Skeletal muscle cell (primary cell): ENCODE results near the gene PLXNB1.
"Not testable (repeated sequence)": the region's sequence is repeated elsewhere in the genome, so short reads cannot be mapped to it uniquely, and the experiment has no call there.

Source experiments
- DNase-seq: peaks from one replicate; pipeline ENCODE4 v3.0.0-alpha.2; 2010; ENCODE audit warnings: low read depth
- H3K4me3 ChIP-seq: 2 replicates; pipeline ENCODE4 v1.5.1; 2011; ENCODE audit warnings: low read depth, mild to moderate bottlenecking, control low read depth, low read length, moderate library complexity

PLXNB1 gene

GRCh38 chr3:48411041-48411588 is 18.8 kb downstream of the PLXNB1 start:
- H3K4me3 ChIP-seq, result no peak overlapping the region
- no peak for DNase-seq

- H3K4me3 ChIP-seq, result no peak overlapping the region
- no peak for DNase-seq
Observed at GRCh38 chr3:48410205-48411040, 19.5 kb downstream of the PLXNB1 start.

- no peak for DNase-seq
- H3K4me3 ChIP-seq, result no peak overlapping the region
Observed at GRCh38 chr3:48409291-48410201, 20.3 kb downstream of the PLXNB1 start.

- no peak overlapping the region for H3K4me3 ChIP-seq
- DNase-seq, result no peak
Observed at GRCh38 chr3:48408823-48409281, 21.0 kb downstream of the PLXNB1 start.

GRCh38 chr3:48407542-48408099 is 22.3 kb downstream of the PLXNB1 start:
- no peak overlapping the region for H3K4me3 ChIP-seq
- no peak for DNase-seq

- H3K4me3 ChIP-seq, result no peak overlapping the region
- DNase-seq, result no peak
Observed at GRCh38 chr3:48406443-48407431, 23.1 kb downstream of the PLXNB1 start.

GRCh38 chr3:48405971-48406370 is 23.9 kb downstream of the PLXNB1 start:
- no peak for DNase-seq
- no peak overlapping the region for H3K4me3 ChIP-seq

GRCh38 chr3:48405343-48405881 is 24.5 kb downstream of the PLXNB1 start:
- no peak overlapping the region for H3K4me3 ChIP-seq
- no peak for DNase-seq

GRCh38 chr3:48404440-48405342 is 25.2 kb downstream of the PLXNB1 start:
- H3K4me3 ChIP-seq, result no peak overlapping the region
- DNase-seq, result no peak

GRCh38 chr3:48403533-48404439 is 26.1 kb downstream of the PLXNB1 start:
- DNase-seq, result no peak
- no peak overlapping the region for H3K4me3 ChIP-seq

- DNase-seq, result no peak
- H3K4me3 ChIP-seq, result no peak overlapping the region
Observed at GRCh38 chr3:48402907-48403306, 27.0 kb downstream of the PLXNB1 start.

GRCh38 chr3:48402281-48402732 is 27.6 kb downstream of the PLXNB1 start:
- peak; percentile 64 for DNase-seq
- H3K4me3 ChIP-seq, result no peak overlapping the region

- not testable (repeated sequence) for H3K4me3 ChIP-seq, DNase-seq
Observed at GRCh38 chr3:48401434-48401901, 28.4 kb downstream of the PLXNB1 start.

GRCh38 chr3:48400824-48401433 is 29.0 kb downstream of the PLXNB1 start:
- DNase-seq, result no peak
- H3K4me3 ChIP-seq, result no peak overlapping the region

GRCh38 chr3:48399387-48400172 is 30.3 kb downstream of the PLXNB1 start:
- no peak overlapping the region for H3K4me3 ChIP-seq
- no peak for DNase-seq
